SU-DHL-6 (cell line): ENCODE results near the gene TRAF3IP1.

Source experiments
- EZH2phosphoT487 ChIP-seq: fragments of 200-600 bp; sonication (generic), shearing (Covaris generic); conservative IDR thresholded peaks from 2 replicates; pipeline ENCODE4 v1.6.1; 2018; ENCODE audit warnings: mild to moderate bottlenecking, antibody characterized with exemption, low read length, moderate library complexity, mixed read lengths
- TF ChIP-seq, protein P1 (sequence below): fragments of 200-600 bp; sonication (generic); IDR thresholded peaks from one replicate; pipeline ENCODE4 v1.5.1; 2017; ENCODE audit warnings: antibody characterized with exemption, mild to moderate bottlenecking, low read length, moderate library complexity; ENCODE audit not compliant: insufficient read depth, poor library complexity, severe bottlenecking

DNA sequence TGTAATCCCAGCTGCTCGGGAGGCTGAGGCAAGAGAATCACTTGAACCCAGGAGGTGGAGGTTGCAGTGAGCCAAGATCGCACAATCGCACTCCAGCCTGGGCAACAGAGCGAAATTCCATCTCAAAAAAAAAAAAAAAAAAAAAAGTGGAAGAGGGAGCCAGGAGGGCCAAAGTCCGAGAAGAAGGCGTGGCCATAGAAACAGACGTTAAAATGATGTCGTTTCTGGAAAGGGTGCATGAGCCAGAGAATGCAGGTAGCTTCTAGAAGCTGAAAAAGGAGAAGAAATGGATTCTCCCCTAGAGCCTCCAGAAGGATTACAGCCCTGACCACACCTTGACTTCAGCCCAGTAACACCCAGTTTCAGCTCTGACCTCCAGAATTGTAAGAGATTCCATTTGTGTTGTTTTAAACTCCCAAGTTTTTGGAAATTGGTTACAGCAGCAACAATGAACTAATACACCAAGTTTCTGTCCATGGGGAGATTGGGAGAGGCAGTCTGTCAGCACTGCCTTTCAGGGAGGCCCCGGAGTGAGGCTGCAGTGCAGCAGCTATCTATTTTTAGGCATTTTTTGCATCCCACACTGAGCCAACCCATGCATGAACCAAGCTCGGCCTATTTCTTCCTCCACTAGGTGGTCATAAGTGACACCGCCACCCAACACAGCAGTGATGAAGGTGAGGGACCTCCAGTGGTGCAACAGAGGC, 14.2 kb upstream of the TRAF3IP1 start:
- TF ChIP-seq, protein P1, sequence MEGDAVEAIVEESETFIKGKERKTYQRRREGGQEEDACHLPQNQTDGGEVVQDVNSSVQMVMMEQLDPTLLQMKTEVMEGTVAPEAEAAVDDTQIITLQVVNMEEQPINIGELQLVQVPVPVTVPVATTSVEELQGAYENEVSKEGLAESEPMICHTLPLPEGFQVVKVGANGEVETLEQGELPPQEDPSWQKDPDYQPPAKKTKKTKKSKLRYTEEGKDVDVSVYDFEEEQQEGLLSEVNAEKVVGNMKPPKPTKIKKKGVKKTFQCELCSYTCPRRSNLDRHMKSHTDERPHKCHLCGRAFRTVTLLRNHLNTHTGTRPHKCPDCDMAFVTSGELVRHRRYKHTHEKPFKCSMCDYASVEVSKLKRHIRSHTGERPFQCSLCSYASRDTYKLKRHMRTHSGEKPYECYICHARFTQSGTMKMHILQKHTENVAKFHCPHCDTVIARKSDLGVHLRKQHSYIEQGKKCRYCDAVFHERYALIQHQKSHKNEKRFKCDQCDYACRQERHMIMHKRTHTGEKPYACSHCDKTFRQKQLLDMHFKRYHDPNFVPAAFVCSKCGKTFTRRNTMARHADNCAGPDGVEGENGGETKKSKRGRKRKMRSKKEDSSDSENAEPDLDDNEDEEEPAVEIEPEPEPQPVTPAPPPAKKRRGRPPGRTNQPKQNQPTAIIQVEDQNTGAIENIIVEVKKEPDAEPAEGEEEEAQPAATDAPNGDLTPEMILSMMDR, result no peak
- TF ChIP-seq EZH2phosphoT487, result no peak
